Prostate gland (tissue), 2 donors: Measurements from ENCODE around the gene GALNT6.
"Not testable (repeated sequence)": the region's sequence is repeated elsewhere in the genome, so short reads cannot be mapped to it uniquely, and the experiment has no call there.

Experiments
- POLR2A ChIP-seq: fragments of 450-650 bp; IDR thresholded peaks from one replicate; pipeline ENCODE4 v1.6.1; 2016; ENCODE audit warnings: antibody characterized with exemption, mild to moderate bottlenecking
- POLR2AphosphoS5 ChIP-seq: sonication (generic); formaldehyde crosslinking; IDR thresholded peaks from one replicate; pipeline ENCODE4 v1.6.1; 2017; ENCODE audit warnings: antibody characterized with exemption
- TF ChIP-seq, protein P1 (sequence below), 4 experiments: fragments of 200-600 bp in 2 of 4; fragments of 450-650 bp in 2 of 4; sonication (generic) in 2 of 4; IDR thresholded peaks; 1 replicate in 3 of 4; 2 replicates in 1 of 4; pipeline ENCODE4 v1.5.1; 2016 to 2019; ENCODE audit warnings: antibody characterized with exemption in 4 of 4, mild to moderate bottlenecking in 2 of 4, moderate library complexity in 2 of 4

DNA sequence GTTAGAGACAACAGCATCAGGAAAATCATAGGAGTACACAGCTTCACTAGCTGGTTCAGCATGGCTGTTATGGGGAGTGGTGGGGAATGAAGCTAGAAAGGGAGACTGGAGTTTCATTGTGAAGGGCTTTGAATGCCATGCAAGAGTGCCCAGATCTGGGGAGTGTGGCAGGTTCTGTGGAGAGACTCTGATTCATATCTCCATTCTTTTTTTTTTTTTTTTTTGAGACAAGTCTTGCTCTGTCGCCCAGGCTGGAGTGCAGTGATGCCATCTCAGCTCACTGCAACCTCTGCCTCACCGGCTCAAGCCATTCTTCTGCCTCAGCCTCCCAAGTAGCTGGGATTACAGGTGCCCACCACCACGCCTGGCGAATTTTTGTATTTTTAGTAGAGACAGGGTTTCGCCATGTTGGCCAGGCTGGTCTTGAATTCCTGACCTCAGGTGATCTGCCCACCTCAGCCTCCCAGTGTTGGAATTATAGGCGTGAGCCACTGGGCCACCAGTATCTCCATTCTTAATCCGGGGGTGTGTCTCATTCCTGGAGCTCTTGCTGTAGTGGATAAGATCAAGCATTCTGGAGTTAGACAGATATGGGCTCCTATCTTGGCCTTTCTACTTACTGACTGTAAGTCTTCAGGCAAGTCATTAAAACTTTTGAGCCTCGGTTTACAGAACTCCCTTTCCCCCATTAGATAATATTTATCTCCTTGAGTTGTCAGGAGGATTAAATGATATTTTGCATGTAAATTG lies 73.0 kb downstream of the GALNT6 start:
- TF ChIP-seq, protein P1, sequence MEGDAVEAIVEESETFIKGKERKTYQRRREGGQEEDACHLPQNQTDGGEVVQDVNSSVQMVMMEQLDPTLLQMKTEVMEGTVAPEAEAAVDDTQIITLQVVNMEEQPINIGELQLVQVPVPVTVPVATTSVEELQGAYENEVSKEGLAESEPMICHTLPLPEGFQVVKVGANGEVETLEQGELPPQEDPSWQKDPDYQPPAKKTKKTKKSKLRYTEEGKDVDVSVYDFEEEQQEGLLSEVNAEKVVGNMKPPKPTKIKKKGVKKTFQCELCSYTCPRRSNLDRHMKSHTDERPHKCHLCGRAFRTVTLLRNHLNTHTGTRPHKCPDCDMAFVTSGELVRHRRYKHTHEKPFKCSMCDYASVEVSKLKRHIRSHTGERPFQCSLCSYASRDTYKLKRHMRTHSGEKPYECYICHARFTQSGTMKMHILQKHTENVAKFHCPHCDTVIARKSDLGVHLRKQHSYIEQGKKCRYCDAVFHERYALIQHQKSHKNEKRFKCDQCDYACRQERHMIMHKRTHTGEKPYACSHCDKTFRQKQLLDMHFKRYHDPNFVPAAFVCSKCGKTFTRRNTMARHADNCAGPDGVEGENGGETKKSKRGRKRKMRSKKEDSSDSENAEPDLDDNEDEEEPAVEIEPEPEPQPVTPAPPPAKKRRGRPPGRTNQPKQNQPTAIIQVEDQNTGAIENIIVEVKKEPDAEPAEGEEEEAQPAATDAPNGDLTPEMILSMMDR (IDR thresholded peaks at IDR 0.05) = not testable (repeated sequence)
- not testable (repeated sequence) for TF ChIP-seq POLR2A, POLR2AphosphoS5
